ENCODE measurements around the gene UNC93A. TPM values are rescaled to one million over a fixed set of nuclear protein-coding genes. Genes with fewer than 3 reads are reported as not detected.
"Not testable (repeated sequence)": the region's sequence is repeated elsewhere in the genome, so short reads cannot be mapped to it uniquely, and the experiment has no call there.

Gene UNC93A
- total RNA-seq, 1 donor from 2014 or later, result not detected

GRCh38 chr6:167278173-167278940 lies 12.8 kb upstream of the UNC93A start:
- DNase-seq; H3K9me3 Mint-ChIP-seq; H3K36me3 Mint-ChIP-seq (ENCODE audit: low read depth); H3K4me1 Mint-ChIP-seq; H3K27ac Mint-ChIP-seq; H3K4me3 Mint-ChIP-seq; intact Hi-C loops (cut with micrococcal nuclease): not testable (repeated sequence)
- peaks cover 11% of the 10 kb centered on the region for H3K27me3 Mint-ChIP-seq

- Mint-ChIP-seq H3K27me3 (peaks cover 11% of the 10 kb centered on the region), H3K36me3 (ENCODE audit: low read depth) (no peaks in the 10 kb centered on the region), H3K27ac (no peak overlapping the region), H3K4me3 (no peak overlapping the region), H3K4me1 (no peaks in the 10 kb centered on the region), H3K9me3 (no peaks in the 10 kb centered on the region)
- no peak for DNase-seq
- intact Hi-C loops (cut with micrococcal nuclease), result no loop called here
Measured at GRCh38 chr6:167279766-167280446, 11.2 kb upstream of the UNC93A start.

GRCh38 chr6:167280466-167280865 lies 10.6 kb upstream of the UNC93A start:
- H3K27me3 Mint-ChIP-seq, result peaks cover 11% of the 10 kb centered on the region
- H3K9me3 Mint-ChIP-seq; H3K4me3 Mint-ChIP-seq; H3K4me1 Mint-ChIP-seq; DNase-seq; H3K36me3 Mint-ChIP-seq (ENCODE audit: low read depth); intact Hi-C loops (cut with micrococcal nuclease); H3K27ac Mint-ChIP-seq: not testable (repeated sequence)

- Mint-ChIP-seq H3K9me3 (no peaks in the 10 kb centered on the region), H3K27me3 (peaks cover 11% of the 10 kb centered on the region), H3K36me3 (ENCODE audit: low read depth) (no peaks in the 10 kb centered on the region), H3K27ac (no peak overlapping the region), H3K4me1 (no peaks in the 10 kb centered on the region), H3K4me3 (no peak overlapping the region)
- DNase-seq, result no peak
- intact Hi-C loops (cut with micrococcal nuclease), result no loop called here
Measured at GRCh38 chr6:167282165-167282564, 8.9 kb upstream of the UNC93A start.

GRCh38 chr6:167284565-167284964 lies 6.5 kb upstream of the UNC93A start:
- H3K27me3 Mint-ChIP-seq; H3K36me3 Mint-ChIP-seq (ENCODE audit: low read depth); H3K4me3 Mint-ChIP-seq; H3K27ac Mint-ChIP-seq; H3K9me3 Mint-ChIP-seq; intact Hi-C loops (cut with micrococcal nuclease); H3K4me1 Mint-ChIP-seq; DNase-seq: not testable (repeated sequence)

GRCh38 chr6:167285077-167285770 lies 5.9 kb upstream of the UNC93A start:
- peaks cover 9% of the 10 kb centered on the region for H3K27me3 Mint-ChIP-seq
- no peaks in the 10 kb centered on the region for H3K9me3 Mint-ChIP-seq
- intact Hi-C loops (cut with micrococcal nuclease), result no loop called here
- no peak overlapping the region for H3K27ac Mint-ChIP-seq
- H3K4me3 Mint-ChIP-seq, result no peak overlapping the region
- no peak for DNase-seq
- no peaks in the 10 kb centered on the region for H3K36me3 Mint-ChIP-seq (ENCODE audit: low read depth)
- H3K4me1 Mint-ChIP-seq, result no peaks in the 10 kb centered on the region

GRCh38 chr6:167287513-167288048 lies 3.5 kb upstream of the UNC93A start:
- Mint-ChIP-seq H3K36me3 (ENCODE audit: low read depth) (no peaks in the 10 kb centered on the region), H3K4me1 (no peaks in the 10 kb centered on the region), H3K4me3 (no peak overlapping the region), H3K9me3 (no peaks in the 10 kb centered on the region), H3K27me3 (peaks cover 8% of the 10 kb centered on the region), H3K27ac (no peak overlapping the region)
- intact Hi-C loops (cut with micrococcal nuclease), result no loop called here
- DNase-seq, result no peak

- peak; percentile 78 for DNase-seq
- H3K36me3 Mint-ChIP-seq (ENCODE audit: low read depth); H3K4me3 Mint-ChIP-seq; intact Hi-C loops (cut with micrococcal nuclease); H3K9me3 Mint-ChIP-seq; H3K27ac Mint-ChIP-seq; H3K27me3 Mint-ChIP-seq; H3K4me1 Mint-ChIP-seq: not testable (repeated sequence)
Measured at GRCh38 chr6:167288591-167289225, 2.4 kb upstream of the UNC93A start.

GRCh38 chr6:167289291-167289690 lies 1.8 kb upstream of the UNC93A start:
- H3K4me1 Mint-ChIP-seq; DNase-seq; H3K4me3 Mint-ChIP-seq; H3K27me3 Mint-ChIP-seq; H3K27ac Mint-ChIP-seq; H3K9me3 Mint-ChIP-seq; H3K36me3 Mint-ChIP-seq (ENCODE audit: low read depth); intact Hi-C loops (cut with micrococcal nuclease): not testable (repeated sequence)

- H3K9me3 Mint-ChIP-seq, result no peaks in the 10 kb centered on the region
- no peak for DNase-seq
Measured at GRCh38 chr6:167291623-167292300, 647 bp downstream of the UNC93A start.

GRCh38 chr6:167292301-167293087 lies 1.4 kb downstream of the UNC93A start:
- Mint-ChIP-seq H3K4me3 (no peak overlapping the region), H3K4me1 (no peaks in the 10 kb centered on the region), H3K27ac (no peak overlapping the region), H3K9me3 (no peaks in the 10 kb centered on the region), H3K27me3 (peaks cover 6% of the 10 kb centered on the region), H3K36me3 (ENCODE audit: low read depth) (no peaks in the 10 kb centered on the region)
- intact Hi-C loops (cut with micrococcal nuclease), result loop anchor here (10.0 kb wide), 1 partner anchor 518 kb away; no protein-coding TSS in a partner anchor
- DNase-seq, result no peak

More at GRCh38 chr6:167291623-167292300, 647 bp downstream of the UNC93A start:
- Mint-ChIP-seq H3K27ac (no peak overlapping the region), H3K36me3 (ENCODE audit: low read depth) (no peaks in the 10 kb centered on the region), H3K4me3 (no peak overlapping the region), H3K4me1 (no peaks in the 10 kb centered on the region), H3K27me3 (peaks cover 6% of the 10 kb centered on the region)
- intact Hi-C loops (cut with micrococcal nuclease), result loop anchor here (10.0 kb wide), 1 partner anchor 517 kb away; no protein-coding TSS in a partner anchor

- H3K36me3 Mint-ChIP-seq (ENCODE audit: low read depth), result no peaks in the 10 kb centered on the region
- H3K27ac Mint-ChIP-seq, result no peak overlapping the region
- no peaks in the 10 kb centered on the region for H3K4me1 Mint-ChIP-seq
- intact Hi-C loops (cut with micrococcal nuclease), result loop anchor here (10.0 kb wide), 1 partner anchor 518 kb away; no protein-coding TSS in a partner anchor
- no peaks in the 10 kb centered on the region for H3K9me3 Mint-ChIP-seq
- H3K4me3 Mint-ChIP-seq, result no peak overlapping the region
- H3K27me3 Mint-ChIP-seq, result peaks cover 6% of the 10 kb centered on the region
- DNase-seq, result no peak
Measured at GRCh38 chr6:167293088-167293589, 2.0 kb downstream of the UNC93A start.

All from activated CD4-positive, alpha-beta T cell treated with anti-CD3 and anti-CD28 coated beads, Interleukin-2, amount 10 ng/mL, durations not matched to agents 24 days and 14 days (primary cell).